ENCODE results near the gene ATF7. TPM values are rescaled to one million over a fixed set of nuclear protein-coding genes. Genes with fewer than 3 reads are reported as not detected.

Gene ATF7
- polyA plus RNA-seq, 1 of the 3 experiments (the other 2 are of a cell fraction) = 12.8 TPM

- no peak overlapping the region for H2AFZ ChIP-seq (ENCODE audit: low read depth)
- no peak overlapping the region for H3K4me3 ChIP-seq (ENCODE audit: low read depth in 2 of 2, low read length in 1 of 2)
- H3K4me1 ChIP-seq (ENCODE audit: control insufficient read depth in 1 of 2, insufficient read depth in 2 of 2, low read depth in 1 of 2, low read length in 1 of 2) = peaks cover 0 to 5% of the 10 kb centered on the region in 2 experiments; a peak in 2 of 4 replicates
- peaks cover 96% of the 10 kb centered on the region for H4K20me1 ChIP-seq (ENCODE audit: insufficient read depth)
- H3F3A ChIP-seq (replicated peaks; ENCODE audit: insufficient read depth) = peaks cover 97% of the 10 kb centered on the region
- DNase-seq = no peak
- no peaks in the 10 kb centered on the region for H3K9me3 ChIP-seq
- WGBS (ENCODE audit: low lambda C conversion rate) = 43% methylated on average over 1 of the region's 1 CpG
- no peak overlapping the region for H3K9ac ChIP-seq
- H3K4me2 ChIP-seq = no peak overlapping the region
- ChIA-PET CTCF (interaction anchor here (0.8 to 1.8 kb wide), 5 partner anchors 9 to 154 kb away, joined by 3 to 6 read pairs (median 3); no protein-coding TSS in a partner anchor), POLR2A (interaction anchor here (0.6 to 0.8 kb wide), 2 partner anchors 8 to 96 kb away, joined by 3 read pairs; no protein-coding TSS in a partner anchor)
- peaks cover 59% of the 10 kb centered on the region for H3K79me2 ChIP-seq (ENCODE audit: insufficient read depth)
- TF ChIP-seq SMC3 (IDR thresholded peaks at IDR 0.05; ENCODE audit: low read depth, low read length) (no peak), TEAD4 (IDR thresholded peaks at IDR 0.05; ENCODE audit: borderline replicate concordance, insufficient read depth) (no peak), ELF1 (IDR thresholded peaks at IDR 0.05) (no peak), MEF2A (IDR thresholded peaks at IDR 0.05; ENCODE audit: borderline replicate concordance, low read depth) (no peak), CHD2 (IDR thresholded peaks at IDR 0.05; ENCODE audit: low read length, partially characterized antibody) (no peak), GATA2 (CRISPR knock-in tag; IDR thresholded peaks at IDR 0.05) (no peak), RAD21 (IDR thresholded peaks at IDR 0.05; ENCODE audit: low read length) (no peak), REST (IDR thresholded peaks at IDR 0.05; ENCODE audit: low read depth, low read length) (no peak), POLR2AphosphoS5 (IDR thresholded peaks at IDR 0.05; ENCODE audit: low read depth, low read length) (no peak), RXRA (IDR thresholded peaks at IDR 0.05; ENCODE audit: borderline replicate concordance, low read depth) (no peak), FOXM1 (IDR thresholded peaks at IDR 0.05; ENCODE audit: low read depth) (no peak), YY1 (IDR thresholded peaks at IDR 0.05; ENCODE audit: low read depth) (no peak)
- H3K9me2 ChIP-seq = no peaks in the 10 kb centered on the region
- no peaks in the 10 kb centered on the region for H3K27me3 ChIP-seq (ENCODE audit: insufficient read depth)
- peak overlapping the region; percentile 39 to 46 for H3K27ac ChIP-seq (ENCODE audit: low read depth in 2 of 2, low read length in 1 of 2)
- peaks cover 89 to 95% of the 10 kb centered on the region in 2 experiments for H3K36me3 ChIP-seq (replicated peaks in 1 of 2; ENCODE audit: control insufficient read depth in 1 of 2, insufficient read depth in 2 of 2, low read length in 1 of 2)
Observed at GRCh38 chr12:53478865-53479264, 147.3 kb downstream of the ATF7 start.

- Histone ChIP-seq H4K20me1 (ENCODE audit: insufficient read depth) (peaks cover 96% of the 10 kb centered on the region), H3K79me2 (ENCODE audit: insufficient read depth) (peaks cover 80% of the 10 kb centered on the region), H3K4me2 (no peak overlapping the region), H3F3A (replicated peaks; ENCODE audit: insufficient read depth) (peaks cover 90% of the 10 kb centered on the region), H2AFZ (ENCODE audit: low read depth) (no peak overlapping the region), H3K27ac (ENCODE audit: low read depth in 2 of 2, low read length in 1 of 2) (peak overlapping the region; percentile 7 to 21; a peak in 3 of 4 replicates), H3K27me3 (ENCODE audit: insufficient read depth) (no peaks in the 10 kb centered on the region), H3K4me3 (ENCODE audit: low read depth in 2 of 2, low read length in 1 of 2) (no peak overlapping the region), H3K4me1 (ENCODE audit: control insufficient read depth in 1 of 2, insufficient read depth in 2 of 2, low read depth in 1 of 2, low read length in 1 of 2) (peaks cover 2 to 5% of the 10 kb centered on the region in 2 experiments; a peak in 2 of 4 replicates), H3K9me3 (no peaks in the 10 kb centered on the region), H3K9me2 (no peaks in the 10 kb centered on the region), H3K9ac (no peak overlapping the region), H3K36me3 (replicated peaks in 1 of 2; ENCODE audit: control insufficient read depth in 1 of 2, insufficient read depth in 2 of 2, low read length in 1 of 2) (peaks cover 87 to 95% of the 10 kb centered on the region in 2 experiments)
- ChIA-PET POLR2A (interaction anchor here (0.6 to 2.3 kb wide), 7 partner anchors 8 to 125 kb away, joined by 3 to 16 read pairs (median 4); partner anchors contain the start of gene TARBP2), CTCF (interaction anchor here (0.7 to 5.4 kb wide), 28 partner anchors 10 to 204 kb away, joined by 3 to 32 read pairs (median 5); partner anchors contain the start of genes AAAS, MAP3K12, NPFF and TARBP2)
- peak; percentile 67 for DNase-seq
- 66% methylated on average over 2 of the region's 2 CpGs for WGBS (ENCODE audit: low lambda C conversion rate)
- TF ChIP-seq JUND (IDR thresholded peaks at IDR 0.05) (no peak), CTCF (IDR thresholded peaks at IDR 0.05) (peak; percentile 58), RXRA (IDR thresholded peaks at IDR 0.05; ENCODE audit: borderline replicate concordance, low read depth) (no peak), MAX (IDR thresholded peaks at IDR 0.05; ENCODE audit: low read depth) (no peak), SIN3A (IDR thresholded peaks at IDR 0.05; ENCODE audit: borderline replicate concordance, low read depth, low read length) (no peak), POLR2AphosphoS5 (IDR thresholded peaks at IDR 0.05; ENCODE audit: low read depth, low read length) (no peak; the same call in none of the 2 replicates), SMC3 (IDR thresholded peaks at IDR 0.05; ENCODE audit: low read depth, low read length) (peak; percentile 1; the same call in 1 of the 2 replicates), GABPA (IDR thresholded peaks at IDR 0.05; ENCODE audit: low read depth) (no peak), CHD2 (IDR thresholded peaks at IDR 0.05; ENCODE audit: low read length, partially characterized antibody) (no peak), RCOR1 (IDR thresholded peaks at IDR 0.05; ENCODE audit: low read length) (no peak), EP300 (IDR thresholded peaks at IDR 0.05; ENCODE audit: borderline replicate concordance in 1 of 2, low read depth in 1 of 2, low read length in 1 of 2) (no peak), PBX3 (IDR thresholded peaks at IDR 0.05) (no peak), RAD21 (IDR thresholded peaks at IDR 0.05; ENCODE audit: low read length) (peak; percentile 34; the same call in 1 of the 2 replicates), TAF1 (IDR thresholded peaks at IDR 0.05; ENCODE audit: borderline replicate concordance, low read depth, low read length) (no peak)
Observed at GRCh38 chr12:53476769-53477209, 149.4 kb downstream of the ATF7 start.

Data from SK-N-SH (cell line).